GM13977 (cell line): ENCODE measurements around the gene PCNX2.

ENCODE experiments used
- DNase-seq: peaks from one replicate; pipeline ENCODE4 v3.0.0; 2012; ENCODE audit warnings: low spot score
- in situ Hi-C: fragments of 300-500 bp; cut with MboI; formaldehyde crosslinking; loops from one replicate; pipeline ENCODE4 v1.12.0; 2022; ENCODE audit warnings: low sequenced_read_pairs, low pct_unique_long_range_greater_than_20kb, mixed read lengths, inconsistent platforms; ENCODE audit not compliant: unreplicated experiment
- TF ChIP-seq, protein P1 (sequence below): IDR thresholded peaks from 2 replicates; pipeline ENCODE4 v1.5.1; 2012; ENCODE audit warnings: mild to moderate bottlenecking, control low read depth; ENCODE audit not compliant: insufficient read depth; ENCODE audit errors: extremely low read depth, missing control alignments

PCNX2 gene

DNA sequence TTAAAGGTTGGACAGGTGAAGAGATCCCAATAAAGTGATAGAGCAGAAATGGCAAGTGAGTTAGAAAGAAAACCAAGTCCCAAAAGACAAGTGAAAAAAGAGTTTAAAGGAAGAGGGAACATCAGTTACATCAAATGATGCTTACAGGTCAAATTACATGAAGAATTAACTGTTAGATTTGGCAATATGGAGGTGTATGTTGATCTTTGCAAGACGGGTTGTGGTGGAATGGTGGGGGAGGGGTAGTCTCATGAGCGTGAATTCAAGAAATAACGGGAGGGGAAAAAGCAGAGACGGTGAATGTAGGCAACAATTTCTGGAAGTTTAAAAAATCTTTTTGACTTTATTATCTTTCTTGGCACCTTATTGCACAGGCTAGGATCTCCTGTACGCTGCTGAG lies 268.5 kb downstream of the PCNX2 start:
- DNase-seq: no peak
- TF ChIP-seq, protein P1, sequence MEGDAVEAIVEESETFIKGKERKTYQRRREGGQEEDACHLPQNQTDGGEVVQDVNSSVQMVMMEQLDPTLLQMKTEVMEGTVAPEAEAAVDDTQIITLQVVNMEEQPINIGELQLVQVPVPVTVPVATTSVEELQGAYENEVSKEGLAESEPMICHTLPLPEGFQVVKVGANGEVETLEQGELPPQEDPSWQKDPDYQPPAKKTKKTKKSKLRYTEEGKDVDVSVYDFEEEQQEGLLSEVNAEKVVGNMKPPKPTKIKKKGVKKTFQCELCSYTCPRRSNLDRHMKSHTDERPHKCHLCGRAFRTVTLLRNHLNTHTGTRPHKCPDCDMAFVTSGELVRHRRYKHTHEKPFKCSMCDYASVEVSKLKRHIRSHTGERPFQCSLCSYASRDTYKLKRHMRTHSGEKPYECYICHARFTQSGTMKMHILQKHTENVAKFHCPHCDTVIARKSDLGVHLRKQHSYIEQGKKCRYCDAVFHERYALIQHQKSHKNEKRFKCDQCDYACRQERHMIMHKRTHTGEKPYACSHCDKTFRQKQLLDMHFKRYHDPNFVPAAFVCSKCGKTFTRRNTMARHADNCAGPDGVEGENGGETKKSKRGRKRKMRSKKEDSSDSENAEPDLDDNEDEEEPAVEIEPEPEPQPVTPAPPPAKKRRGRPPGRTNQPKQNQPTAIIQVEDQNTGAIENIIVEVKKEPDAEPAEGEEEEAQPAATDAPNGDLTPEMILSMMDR: no peak
- in situ Hi-C loops: no loop called here

- DNase-seq: no peak
- in situ Hi-C loops: no loop called here
- TF ChIP-seq, protein P1: no peak
Measured at GRCh38 chr1:233025567-233025966, 270.0 kb downstream of the PCNX2 start.

DNA sequence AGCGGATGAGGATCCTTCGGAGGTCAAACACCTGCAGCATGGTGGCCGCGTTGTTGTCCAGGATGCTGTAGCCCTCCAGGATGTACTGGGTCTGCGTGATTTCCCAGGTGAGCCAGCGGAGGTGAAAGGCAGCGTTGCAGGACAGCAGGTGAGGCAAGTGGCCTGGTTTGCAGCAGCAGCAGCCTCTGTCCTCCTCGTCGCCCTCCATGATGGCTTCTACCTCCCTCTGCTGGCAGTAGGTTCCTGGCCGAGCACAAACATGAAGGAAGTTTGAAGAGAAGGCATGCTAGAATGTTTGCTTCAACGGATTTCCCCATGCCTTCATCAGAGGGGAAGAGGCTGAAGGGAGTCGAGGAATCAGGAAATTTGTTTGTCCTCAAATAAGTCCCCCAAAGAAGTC lies 270.4 kb downstream of the PCNX2 start:
- in situ Hi-C loops: no loop called here

GRCh38 chr1:233024199-233024598 lies 271.3 kb downstream of the PCNX2 start:
- TF ChIP-seq, protein P1: no peak
- in situ Hi-C loops: no loop called here
- no peak for DNase-seq

More for the DNA sequence above, 270.4 kb downstream of the PCNX2 start:
- TF ChIP-seq, protein P1: peak; percentile 44
- peak; percentile 24 for DNase-seq

DNA sequence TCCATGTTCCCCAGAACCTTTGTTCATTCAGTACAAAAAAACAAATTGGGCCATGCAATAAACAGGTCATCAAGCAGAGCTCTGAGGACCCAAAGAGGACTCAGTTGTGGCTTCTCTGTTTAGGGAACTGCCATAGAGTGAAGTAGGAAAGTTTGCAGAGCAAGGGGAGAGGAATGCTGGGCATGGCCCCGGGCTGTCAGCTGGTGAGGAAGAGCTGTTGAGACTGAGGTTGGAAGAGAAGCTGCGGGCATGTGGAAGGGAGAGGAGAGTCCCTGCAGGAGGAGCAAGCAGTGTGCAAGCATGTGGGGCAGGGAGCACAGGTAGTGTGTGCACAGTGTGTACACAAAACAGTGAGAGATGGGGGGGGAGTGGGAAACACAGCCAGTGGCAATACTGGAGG lies 273.3 kb downstream of the PCNX2 start:
- in situ Hi-C loops: no loop called here
- TF ChIP-seq, protein P1: no peak
- DNase-seq: no peak

DNA sequence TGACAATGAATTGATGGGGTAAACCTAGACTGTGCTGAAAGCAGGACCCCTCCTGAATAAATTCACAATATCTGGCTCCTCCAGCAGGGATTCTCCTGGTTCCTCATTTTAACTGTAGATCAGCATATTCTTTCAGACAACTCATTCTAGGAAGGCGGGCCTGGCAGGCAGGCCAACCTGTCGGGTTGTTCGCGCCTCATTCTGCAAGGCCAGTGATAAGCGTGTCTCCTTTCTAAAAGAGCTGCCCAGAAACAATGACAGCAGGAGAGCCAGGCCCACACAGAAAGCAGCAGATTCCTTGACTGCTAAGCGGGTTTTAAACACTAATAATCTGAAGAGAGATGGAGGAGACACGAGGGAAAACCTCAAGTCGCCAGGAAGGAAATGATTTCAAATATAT lies 275.1 kb downstream of the PCNX2 start:
- TF ChIP-seq, protein P1: no peak

More for the DNA sequence above, 275.1 kb downstream of the PCNX2 start:
- DNase-seq: no peak
- in situ Hi-C loops: no loop called here
